Activated naive CD8-positive, alpha-beta T cell (primary cell): ENCODE data around the gene PPFIA1.

Experiments
- H3K27ac Mint-ChIP-seq: one replicate; pipeline ENCODE4 v1.8.0; 2021; ENCODE audit warnings: mixed read lengths
- H3K27me3 Mint-ChIP-seq: one replicate; pipeline ENCODE4 v1.8.0; 2021; ENCODE audit warnings: mixed read lengths
- H3K36me3 Mint-ChIP-seq: one replicate; pipeline ENCODE4 v1.8.0; 2021; ENCODE audit warnings: mixed read lengths
- H3K4me1 Mint-ChIP-seq: one replicate; pipeline ENCODE4 v1.8.0; 2021; ENCODE audit warnings: low read depth, mixed read lengths
- H3K4me3 Mint-ChIP-seq: one replicate; pipeline ENCODE4 v1.8.0; 2021; ENCODE audit warnings: mild to moderate bottlenecking, mixed read lengths
- H3K9me3 Mint-ChIP-seq: one replicate; pipeline ENCODE4 v1.8.0; 2021; ENCODE audit warnings: low read depth, mixed read lengths

PPFIA1 gene

GRCh38 chr11:70298243-70298915 is 27.9 kb downstream of the PPFIA1 start:
- peaks cover 2% of the 10 kb centered on the region for H3K36me3 Mint-ChIP-seq
- no peaks in the 10 kb centered on the region for H3K9me3 Mint-ChIP-seq
- H3K27ac Mint-ChIP-seq: no peak overlapping the region
- no peaks in the 10 kb centered on the region for H3K27me3 Mint-ChIP-seq
- peaks cover 22% of the 10 kb centered on the region for H3K4me1 Mint-ChIP-seq
- no peak overlapping the region for H3K4me3 Mint-ChIP-seq

GRCh38 chr11:70299636-70300035 is 29.1 kb downstream of the PPFIA1 start:
- H3K4me1 Mint-ChIP-seq: peaks cover 17% of the 10 kb centered on the region
- peaks cover 2% of the 10 kb centered on the region for H3K36me3 Mint-ChIP-seq
- H3K27me3 Mint-ChIP-seq: no peaks in the 10 kb centered on the region
- H3K27ac Mint-ChIP-seq: no peak overlapping the region
- no peak overlapping the region for H3K4me3 Mint-ChIP-seq
- no peaks in the 10 kb centered on the region for H3K9me3 Mint-ChIP-seq

- Mint-ChIP-seq H3K36me3 (peaks cover 2% of the 10 kb centered on the region), H3K4me3 (no peak overlapping the region), H3K27ac (no peak overlapping the region), H3K4me1 (peaks cover 17% of the 10 kb centered on the region), H3K27me3 (no peaks in the 10 kb centered on the region), H3K9me3 (no peaks in the 10 kb centered on the region)
These were observed 30.7 kb downstream of the PPFIA1 start for GRCh38 chr11:70301191-70301590.

GRCh38 chr11:70301721-70302418 is 31.4 kb downstream of the PPFIA1 start:
- no peaks in the 10 kb centered on the region for H3K27me3 Mint-ChIP-seq
- peaks cover 14% of the 10 kb centered on the region for H3K4me1 Mint-ChIP-seq
- no peaks in the 10 kb centered on the region for H3K9me3 Mint-ChIP-seq
- H3K36me3 Mint-ChIP-seq: peaks cover 2% of the 10 kb centered on the region
- H3K27ac Mint-ChIP-seq: no peak overlapping the region
- H3K4me3 Mint-ChIP-seq: no peak overlapping the region

- Mint-ChIP-seq H3K4me1 (peaks cover 13% of the 10 kb centered on the region), H3K4me3 (no peak overlapping the region), H3K9me3 (no peaks in the 10 kb centered on the region), H3K27me3 (no peaks in the 10 kb centered on the region), H3K27ac (no peak overlapping the region), H3K36me3 (peaks cover 2% of the 10 kb centered on the region)
These were observed 31.9 kb downstream of the PPFIA1 start for GRCh38 chr11:70302419-70302752.

- H3K27ac Mint-ChIP-seq: no peak overlapping the region
- H3K4me1 Mint-ChIP-seq: peaks cover 10% of the 10 kb centered on the region
- no peak overlapping the region for H3K4me3 Mint-ChIP-seq
- peaks cover 1% of the 10 kb centered on the region for H3K36me3 Mint-ChIP-seq
- H3K27me3 Mint-ChIP-seq: no peaks in the 10 kb centered on the region
- no peaks in the 10 kb centered on the region for H3K9me3 Mint-ChIP-seq
These were observed 32.6 kb downstream of the PPFIA1 start for GRCh38 chr11:70303070-70303469.

GRCh38 chr11:70304208-70304603 is 33.7 kb downstream of the PPFIA1 start:
- no peak overlapping the region for H3K27ac Mint-ChIP-seq
- H3K36me3 Mint-ChIP-seq: no peaks in the 10 kb centered on the region
- no peaks in the 10 kb centered on the region for H3K27me3 Mint-ChIP-seq
- no peak overlapping the region for H3K4me3 Mint-ChIP-seq
- no peaks in the 10 kb centered on the region for H3K9me3 Mint-ChIP-seq
- H3K4me1 Mint-ChIP-seq: peaks cover 9% of the 10 kb centered on the region

- Mint-ChIP-seq H3K27ac (no peak overlapping the region), H3K4me1 (peaks cover 9% of the 10 kb centered on the region), H3K4me3 (no peak overlapping the region), H3K27me3 (no peaks in the 10 kb centered on the region), H3K36me3 (no peaks in the 10 kb centered on the region), H3K9me3 (no peaks in the 10 kb centered on the region)
These were observed 35.0 kb downstream of the PPFIA1 start for GRCh38 chr11:70305501-70305900.

GRCh38 chr11:70306586-70307033 is 36.1 kb downstream of the PPFIA1 start:
- H3K27me3 Mint-ChIP-seq: no peaks in the 10 kb centered on the region
- peaks cover 3% of the 10 kb centered on the region for H3K36me3 Mint-ChIP-seq
- H3K9me3 Mint-ChIP-seq: no peaks in the 10 kb centered on the region
- H3K27ac Mint-ChIP-seq: no peak overlapping the region
- H3K4me3 Mint-ChIP-seq: no peak overlapping the region
- peaks cover 6% of the 10 kb centered on the region for H3K4me1 Mint-ChIP-seq

- no peaks in the 10 kb centered on the region for H3K27me3 Mint-ChIP-seq
- peaks cover 6% of the 10 kb centered on the region for H3K4me1 Mint-ChIP-seq
- H3K27ac Mint-ChIP-seq: no peak overlapping the region
- no peak overlapping the region for H3K4me3 Mint-ChIP-seq
- H3K9me3 Mint-ChIP-seq: no peaks in the 10 kb centered on the region
- H3K36me3 Mint-ChIP-seq: peaks cover 3% of the 10 kb centered on the region
These were observed 36.7 kb downstream of the PPFIA1 start for GRCh38 chr11:70307176-70307575.

GRCh38 chr11:70311616-70312015 is 41.1 kb downstream of the PPFIA1 start:
- H3K27ac Mint-ChIP-seq: no peak overlapping the region
- no peak overlapping the region for H3K4me3 Mint-ChIP-seq
- H3K36me3 Mint-ChIP-seq: peaks cover 3% of the 10 kb centered on the region
- no peaks in the 10 kb centered on the region for H3K27me3 Mint-ChIP-seq
- peaks cover 23% of the 10 kb centered on the region for H3K4me1 Mint-ChIP-seq
- no peaks in the 10 kb centered on the region for H3K9me3 Mint-ChIP-seq

GRCh38 chr11:70312401-70313357 is 42.2 kb downstream of the PPFIA1 start:
- peaks cover 22% of the 10 kb centered on the region for H3K4me1 Mint-ChIP-seq
- H3K36me3 Mint-ChIP-seq: peaks cover 3% of the 10 kb centered on the region
- no peaks in the 10 kb centered on the region for H3K9me3 Mint-ChIP-seq
- no peaks in the 10 kb centered on the region for H3K27me3 Mint-ChIP-seq
- H3K4me3 Mint-ChIP-seq: no peak overlapping the region
- no peak overlapping the region for H3K27ac Mint-ChIP-seq

- Mint-ChIP-seq H3K27ac (peak overlapping the region; percentile 34), H3K36me3 (peaks cover 3% of the 10 kb centered on the region), H3K4me1 (peaks cover 22% of the 10 kb centered on the region), H3K9me3 (no peaks in the 10 kb centered on the region), H3K4me3 (no peak overlapping the region), H3K27me3 (no peaks in the 10 kb centered on the region)
These were observed 43.5 kb downstream of the PPFIA1 start for GRCh38 chr11:70313945-70314344.

- Mint-ChIP-seq H3K4me3 (no peak overlapping the region), H3K27me3 (no peaks in the 10 kb centered on the region), H3K9me3 (no peaks in the 10 kb centered on the region), H3K27ac (no peak overlapping the region), H3K36me3 (peaks cover 3% of the 10 kb centered on the region), H3K4me1 (peaks cover 22% of the 10 kb centered on the region)
These were observed 44.2 kb downstream of the PPFIA1 start for GRCh38 chr11:70314730-70315129.

GRCh38 chr11:70315716-70316115 is 45.2 kb downstream of the PPFIA1 start:
- no peak overlapping the region for H3K4me3 Mint-ChIP-seq
- no peaks in the 10 kb centered on the region for H3K9me3 Mint-ChIP-seq
- peaks cover 1% of the 10 kb centered on the region for H3K36me3 Mint-ChIP-seq
- peaks cover 22% of the 10 kb centered on the region for H3K4me1 Mint-ChIP-seq
- no peak overlapping the region for H3K27ac Mint-ChIP-seq
- H3K27me3 Mint-ChIP-seq: no peaks in the 10 kb centered on the region
